Measurements from ENCODE around the gene RNU1-2.
A peak's percentile ranks its signal among the peaks of the same experiment; 100 is the strongest.
"Not testable (repeated sequence)": the region's sequence is repeated elsewhere in the genome, so short reads cannot be mapped to it uniquely, and the experiment has no call there.

RNU1-2 gene

DNA sequence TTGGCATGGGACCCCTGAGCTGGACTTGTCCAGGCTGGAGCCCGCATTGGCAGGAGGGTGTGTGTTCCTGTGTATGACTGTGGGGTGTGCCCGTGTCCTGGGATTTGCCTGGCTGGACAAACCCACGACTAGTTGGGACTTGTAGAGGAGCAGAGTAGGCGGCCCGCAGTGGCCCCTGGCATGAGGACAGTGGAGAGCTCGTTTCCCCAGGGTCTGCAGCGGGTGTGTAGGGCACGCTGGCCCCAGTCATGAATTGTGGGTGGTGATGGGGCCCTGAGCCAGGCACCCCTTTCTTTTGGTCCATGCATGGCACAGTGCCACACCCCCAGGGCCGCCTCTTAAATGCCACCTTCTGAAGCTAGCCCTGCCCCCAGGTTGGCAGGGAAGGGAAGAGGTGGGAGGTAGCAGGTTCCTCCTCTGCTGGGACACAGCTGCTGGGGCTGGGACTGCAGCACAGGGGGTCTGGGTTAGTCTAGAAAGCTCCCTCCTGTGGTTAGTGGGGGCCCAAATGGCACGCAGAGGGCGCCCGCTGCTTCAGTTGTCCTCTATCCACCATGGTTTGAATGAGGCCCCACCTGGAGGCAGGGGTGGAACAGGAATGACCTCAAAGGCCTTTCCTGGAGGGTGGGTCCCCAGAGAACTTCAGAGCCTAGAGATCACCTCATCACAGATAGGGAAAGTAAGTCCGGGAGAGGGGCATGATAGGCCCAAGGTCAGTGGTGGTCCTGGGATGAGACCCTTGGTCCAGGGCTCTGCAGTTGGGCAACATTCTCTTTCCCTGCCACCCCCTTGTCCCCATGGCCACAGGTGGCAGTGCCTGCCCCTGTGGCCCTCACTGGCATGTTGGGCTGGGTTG lies 30.1 kb downstream of the RNU1-2 start:
- DNase-seq (ENCODE audit: low read depth, low spot score) = no peak

DNA sequence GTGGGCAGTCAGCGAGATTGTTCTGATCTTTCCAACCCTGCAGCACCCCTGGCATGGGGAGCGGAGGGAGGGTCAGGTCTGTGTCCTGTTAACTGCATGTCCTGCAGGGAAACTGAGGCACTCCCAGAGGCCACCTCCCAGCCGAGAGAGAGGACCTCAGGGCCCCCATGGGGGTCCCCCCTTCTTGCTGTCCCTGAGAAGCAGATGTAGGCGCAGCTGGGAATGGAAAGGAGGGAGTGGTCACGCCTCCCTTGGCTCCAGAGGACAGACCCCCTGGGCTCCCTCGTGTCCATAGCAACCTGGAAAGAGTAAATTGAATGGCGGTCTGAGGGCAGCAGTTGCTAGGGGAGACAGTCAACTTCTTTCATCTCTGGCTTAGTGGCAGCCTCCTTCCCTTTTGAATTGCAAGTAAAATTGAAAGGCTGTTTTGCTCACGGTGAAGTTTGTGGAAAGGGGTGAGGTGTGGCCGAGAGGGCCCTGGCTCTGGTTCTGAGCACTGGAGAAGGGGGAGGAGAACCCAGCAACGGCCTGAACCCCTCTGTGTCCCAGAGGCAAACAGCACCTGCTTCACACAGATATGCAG lies 30.8 kb downstream of the RNU1-2 start:
- DNase-seq (ENCODE audit: low read depth, low spot score) = peak; percentile 89

DNA sequence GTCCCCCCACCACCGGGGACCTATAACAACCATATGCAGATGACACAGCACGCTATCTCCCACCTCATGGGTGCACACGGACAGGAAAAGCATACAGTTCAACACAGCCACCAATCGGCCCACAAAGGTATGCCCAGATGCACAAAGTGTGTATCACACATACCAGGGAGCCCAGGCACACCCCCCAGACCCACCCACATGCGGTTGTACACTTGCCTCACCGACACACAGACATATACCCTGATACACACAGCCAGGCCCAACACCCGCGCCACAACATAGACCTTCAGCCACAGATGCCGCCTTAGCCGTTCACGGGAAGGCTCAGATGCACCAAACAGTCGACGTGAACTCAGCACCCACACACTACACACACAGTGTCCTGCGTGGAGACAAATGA lies 31.5 kb downstream of the RNU1-2 start:
- DNase-seq (ENCODE audit: low read depth, low spot score) = no peak

DNA sequence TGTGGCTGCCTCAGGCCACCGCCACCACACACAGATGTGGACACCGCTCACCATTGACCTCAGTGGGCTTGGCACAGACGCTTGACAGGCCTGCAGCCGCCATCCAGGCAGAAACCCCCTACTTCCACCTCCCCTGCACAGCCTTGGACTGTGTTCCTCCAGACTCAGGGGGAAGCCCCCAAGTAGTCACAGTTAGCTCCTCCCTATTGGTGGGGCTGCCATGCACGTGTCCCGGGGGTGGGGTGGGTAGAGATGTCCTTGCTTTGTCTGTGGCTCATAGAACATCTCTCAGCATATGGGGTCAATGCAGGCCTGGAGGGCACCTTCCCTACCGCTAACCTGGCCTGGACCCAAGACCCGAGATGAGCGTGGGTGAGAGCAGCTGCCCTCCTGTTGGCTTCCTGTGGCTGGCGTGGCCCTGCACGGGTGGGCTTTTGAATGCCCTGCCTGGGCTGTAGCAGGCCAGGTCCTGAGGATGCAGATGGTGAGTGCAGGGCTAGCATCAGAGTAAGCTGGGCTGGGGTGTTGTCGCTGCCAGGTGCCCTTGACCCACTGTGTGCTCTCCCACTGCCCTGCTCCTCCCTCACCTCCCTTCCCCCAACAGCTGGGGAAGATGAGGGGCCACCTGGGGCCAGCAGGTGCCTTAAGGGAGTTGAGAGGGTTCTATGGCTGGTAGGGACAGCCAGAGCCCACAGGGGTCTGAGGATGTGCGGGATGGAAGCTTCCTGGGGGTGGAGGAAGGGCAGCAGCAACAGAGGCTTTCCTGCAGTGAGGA lies 32.1 kb downstream of the RNU1-2 start:
- no peak for DNase-seq (ENCODE audit: low read depth, low spot score)

DNA sequence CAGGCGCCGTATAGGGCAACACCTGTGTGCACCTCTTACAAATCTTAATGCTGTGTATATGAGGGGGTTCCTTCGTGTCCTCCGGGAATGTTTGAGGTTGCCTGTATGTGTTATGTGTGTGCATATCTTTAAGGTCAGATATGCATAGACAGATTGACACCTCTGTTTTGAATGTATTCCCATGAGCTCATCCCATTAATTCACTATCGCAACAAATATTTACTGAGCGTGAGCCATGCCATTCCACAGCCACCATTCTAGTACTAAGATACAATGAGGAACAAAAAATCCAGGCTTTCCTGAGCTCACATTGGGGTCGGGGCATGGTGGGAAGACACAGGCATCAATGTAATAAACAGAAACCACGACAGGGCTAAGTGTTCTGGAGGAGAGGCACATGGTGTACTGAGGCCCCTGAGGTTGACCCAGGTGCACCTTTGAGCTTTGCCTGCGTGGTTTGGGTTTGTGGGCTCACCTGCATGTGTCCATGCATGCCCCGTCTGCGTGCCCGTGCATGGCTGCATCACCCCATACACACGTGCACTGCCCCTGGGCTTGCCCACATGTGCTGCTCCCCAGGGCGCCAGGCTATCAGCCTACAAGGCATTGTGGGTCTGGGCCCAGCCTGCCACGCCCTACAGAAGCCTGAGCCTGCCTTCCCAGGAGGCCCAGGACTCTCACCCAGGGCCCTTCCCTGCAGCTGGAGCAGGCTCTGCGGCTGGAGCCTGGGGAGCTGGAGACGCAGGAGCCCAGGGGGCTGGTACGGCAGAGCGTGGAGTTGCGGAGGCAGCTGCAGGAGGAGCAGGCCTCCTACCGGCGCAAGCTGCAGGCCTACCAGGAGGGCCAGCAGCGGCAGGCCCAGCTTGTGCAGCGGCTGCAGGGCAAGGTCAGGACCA lies 33.6 kb downstream of the RNU1-2 start:
- not testable (repeated sequence) for DNase-seq (ENCODE audit: low read depth, low spot score)

DNA sequence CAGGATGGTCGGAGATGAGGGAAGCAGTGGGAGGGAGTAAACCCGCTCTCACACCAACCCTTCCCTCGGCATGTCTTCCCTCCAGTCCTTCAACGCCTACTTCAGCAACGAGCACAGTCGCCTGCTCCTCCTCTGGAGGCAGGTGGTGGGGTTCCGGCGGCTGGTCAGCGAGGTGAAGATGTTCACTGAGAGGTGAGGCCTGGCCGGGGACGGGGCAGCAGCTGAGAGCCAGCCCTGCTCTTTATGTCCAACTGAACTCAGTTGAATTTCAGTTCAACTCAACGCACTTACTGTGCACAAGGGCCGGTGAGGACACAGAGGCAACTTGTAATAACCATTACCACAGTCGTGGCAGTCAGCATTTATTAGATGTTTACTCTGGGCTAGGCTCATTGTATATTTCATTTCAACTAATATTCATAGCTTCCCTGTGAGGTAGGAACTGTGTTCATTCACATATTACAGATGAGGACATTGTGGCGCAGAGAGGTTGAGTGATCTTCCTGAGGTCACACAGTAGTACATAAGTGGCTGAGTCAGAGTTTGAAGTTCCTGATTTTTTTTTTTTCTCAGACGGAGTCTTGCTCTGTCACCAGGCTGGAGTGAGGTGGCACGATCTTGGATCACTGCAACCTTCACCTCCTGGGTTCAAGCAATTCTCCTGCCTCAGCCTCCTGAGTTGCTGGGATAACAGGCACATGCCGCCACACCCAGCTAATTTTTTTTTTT lies 35.6 kb downstream of the RNU1-2 start:
- not testable (repeated sequence) for DNase-seq (ENCODE audit: low read depth, low spot score)

DNA sequence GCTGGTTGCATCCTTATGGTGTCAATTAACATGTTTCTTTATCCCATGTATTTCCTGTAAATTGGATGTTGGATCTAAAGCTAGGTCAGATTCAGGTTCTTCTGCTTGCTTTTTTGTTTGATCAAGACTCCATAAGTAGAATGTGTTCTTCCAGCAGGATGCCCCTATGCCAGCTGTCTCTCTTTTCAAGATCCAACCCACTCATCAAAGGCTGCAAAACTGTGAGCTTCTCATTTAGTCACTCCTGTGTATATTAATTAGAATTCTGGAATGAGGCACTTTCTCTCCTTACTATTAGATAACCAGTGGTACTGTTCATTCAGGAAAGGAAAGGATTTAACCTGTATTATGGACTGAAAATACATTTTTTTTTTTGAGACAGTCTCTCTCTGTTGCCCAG lies 38.2 kb downstream of the RNU1-2 start:
- not testable (repeated sequence) for DNase-seq (ENCODE audit: low read depth, low spot score)

- not testable (repeated sequence) for DNase-seq (ENCODE audit: low read depth, low spot score)
Measured at GRCh38 chr1:16936580-16936979, 40.8 kb downstream of the RNU1-2 start.

GRCh38 chr1:16938351-16939321 lies 42.9 kb downstream of the RNU1-2 start:
- no peak for DNase-seq (ENCODE audit: low read depth, low spot score)

DNA sequence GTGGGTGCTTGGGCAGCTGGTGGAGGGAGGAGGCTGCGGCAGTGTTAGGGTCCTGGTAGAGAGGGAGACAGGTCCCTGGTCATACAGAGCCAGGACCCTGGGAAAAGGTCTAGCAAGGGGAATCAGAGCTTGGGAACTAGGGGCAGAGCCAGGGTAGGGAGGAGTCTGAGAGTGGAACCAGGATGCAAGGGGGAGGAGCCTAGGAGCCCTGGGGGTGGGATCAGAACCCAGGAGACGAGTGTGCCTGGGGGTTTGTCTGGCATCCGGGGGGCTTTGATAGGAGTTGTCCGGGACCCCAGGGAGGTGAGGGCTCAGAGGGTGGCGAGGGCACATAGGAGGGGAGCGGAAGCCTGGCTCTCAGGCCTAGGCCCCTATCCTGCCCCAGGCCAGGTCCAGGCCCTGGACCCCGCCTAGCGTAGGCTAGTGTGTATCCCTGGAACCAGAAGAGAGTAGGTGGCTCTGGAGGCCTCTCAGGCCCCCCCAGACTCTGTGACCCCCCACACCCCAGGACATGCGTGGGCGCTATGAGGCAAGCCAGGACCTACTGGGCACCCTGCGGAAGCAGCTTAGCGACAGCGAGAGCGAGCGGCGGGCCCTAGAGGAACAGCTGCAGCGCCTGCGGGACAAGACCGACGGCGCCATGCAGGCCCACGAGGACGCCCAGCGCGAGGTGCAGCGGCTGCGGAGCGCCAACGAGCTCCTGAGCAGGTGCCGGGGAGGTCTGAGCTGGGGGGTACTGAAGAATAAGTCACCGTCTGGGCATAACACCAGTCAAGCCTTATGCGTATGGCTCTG lies 43.8 kb downstream of the RNU1-2 start:
- not testable (repeated sequence) for DNase-seq (ENCODE audit: low read depth, low spot score)

- DNase-seq (ENCODE audit: low read depth, low spot score) = no peak
Measured at GRCh38 chr1:16944038-16944437, 48.3 kb downstream of the RNU1-2 start.

GRCh38 chr1:16945512-16945911 lies 49.7 kb downstream of the RNU1-2 start:
- DNase-seq (ENCODE audit: low read depth, low spot score) = not testable (repeated sequence)

All from astrocyte of the hippocampus (primary cell).